A549 (cell line): ENCODE measurements around the gene RAB9A.

ENCODE experiments used
- CEBPB ChIP-seq, 2 experiments: fragments of >200 bp in 1 of 2; sonication (Bioruptor Twin) in 1 of 2; formaldehyde crosslinking in 1 of 2; IDR thresholded peaks; 2 replicates each; pipeline ENCODE4 v1.6.1; 2012 to 2016
- CHD2 ChIP-seq: fragments of 150-350 bp; IDR thresholded peaks from 2 replicates; pipeline ENCODE4 v1.6.1; 2014; ENCODE audit warnings: low read length; ENCODE audit not compliant: partially characterized antibody
- EP300 ChIP-seq, 2 experiments: fragments of >200 bp; sonication (Bioruptor Twin); formaldehyde crosslinking; IDR thresholded peaks; 2 replicates in 1 of 2; 3 replicates in 1 of 2; pipeline ENCODE4 v1.6.1; 2016 to 2017
- PHF8 ChIP-seq: fragments of 200-600 bp; sonication (generic); IDR thresholded peaks from 2 replicates; pipeline ENCODE4 v1.6.1; 2016; ENCODE audit warnings: low read depth, mild to moderate bottlenecking, antibody characterized with exemption, moderate library complexity, borderline replicate concordance
- RAD21 ChIP-seq, 2 experiments: fragments of >200 bp in 1 of 2; sonication (Bioruptor Twin) in 1 of 2; formaldehyde crosslinking in 1 of 2; IDR thresholded peaks in 1 of 2; conservative IDR thresholded peaks in 1 of 2; 2 replicates in 1 of 2; 3 replicates in 1 of 2; pipeline ENCODE4 v1.6.1; 2012 to 2018; ENCODE audit warnings: inconsistent platforms in 1 of 2
- SMC3 ChIP-seq: fragments of >200 bp; sonication (Bioruptor Twin); formaldehyde crosslinking; IDR thresholded peaks from 3 replicates; pipeline ENCODE4 v1.6.1; 2018; ENCODE audit warnings: inconsistent platforms
- TF ChIP-seq, protein P1 (sequence below): IDR thresholded peaks from 2 replicates; pipeline ENCODE4 v1.6.1; 2012
- TF ChIP-seq, protein P2 (sequence below): fragments of >200 bp; sonication (Bioruptor Twin); formaldehyde crosslinking; IDR thresholded peaks from 3 replicates; pipeline ENCODE4 v1.5.1; 2016
- TF ChIP-seq, protein P3 (sequence below): IDR thresholded peaks from 2 replicates; pipeline ENCODE4 v1.6.1; 2012
- TF ChIP-seq, protein P4 (sequence below): fragments of 450-650 bp; IDR thresholded peaks from 2 replicates; pipeline ENCODE4 v1.6.1; 2014; ENCODE audit warnings: antibody characterized with exemption

DNA sequence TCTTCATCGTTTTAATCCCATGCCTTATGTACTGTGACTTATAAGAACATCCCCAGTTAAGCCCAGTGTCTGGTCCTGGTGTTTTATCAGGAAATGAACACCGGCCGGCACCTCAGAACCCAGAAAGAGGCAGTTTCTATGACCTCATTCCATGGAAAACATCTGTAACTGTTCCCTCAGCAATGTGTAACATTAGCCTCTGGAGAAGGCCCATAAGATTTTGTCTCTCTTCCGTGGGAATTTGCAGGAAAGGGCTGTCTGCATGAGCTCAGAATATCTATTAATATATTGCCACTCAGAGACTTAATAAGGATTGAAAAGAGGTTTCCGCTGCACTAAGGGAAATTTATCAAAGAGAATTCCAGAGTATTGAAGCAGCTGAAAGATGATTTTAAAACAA lies 39.1 kb upstream of the RAB9A start:
- TF ChIP-seq, protein P1, sequence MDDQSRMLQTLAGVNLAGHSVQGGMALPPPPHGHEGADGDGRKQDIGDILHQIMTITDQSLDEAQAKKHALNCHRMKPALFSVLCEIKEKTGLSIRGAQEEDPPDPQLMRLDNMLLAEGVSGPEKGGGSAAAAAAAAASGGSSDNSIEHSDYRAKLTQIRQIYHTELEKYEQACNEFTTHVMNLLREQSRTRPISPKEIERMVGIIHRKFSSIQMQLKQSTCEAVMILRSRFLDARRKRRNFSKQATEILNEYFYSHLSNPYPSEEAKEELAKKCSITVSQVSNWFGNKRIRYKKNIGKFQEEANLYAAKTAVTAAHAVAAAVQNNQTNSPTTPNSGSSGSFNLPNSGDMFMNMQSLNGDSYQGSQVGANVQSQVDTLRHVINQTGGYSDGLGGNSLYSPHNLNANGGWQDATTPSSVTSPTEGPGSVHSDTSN: no peak
- TF ChIP-seq, protein P2, sequence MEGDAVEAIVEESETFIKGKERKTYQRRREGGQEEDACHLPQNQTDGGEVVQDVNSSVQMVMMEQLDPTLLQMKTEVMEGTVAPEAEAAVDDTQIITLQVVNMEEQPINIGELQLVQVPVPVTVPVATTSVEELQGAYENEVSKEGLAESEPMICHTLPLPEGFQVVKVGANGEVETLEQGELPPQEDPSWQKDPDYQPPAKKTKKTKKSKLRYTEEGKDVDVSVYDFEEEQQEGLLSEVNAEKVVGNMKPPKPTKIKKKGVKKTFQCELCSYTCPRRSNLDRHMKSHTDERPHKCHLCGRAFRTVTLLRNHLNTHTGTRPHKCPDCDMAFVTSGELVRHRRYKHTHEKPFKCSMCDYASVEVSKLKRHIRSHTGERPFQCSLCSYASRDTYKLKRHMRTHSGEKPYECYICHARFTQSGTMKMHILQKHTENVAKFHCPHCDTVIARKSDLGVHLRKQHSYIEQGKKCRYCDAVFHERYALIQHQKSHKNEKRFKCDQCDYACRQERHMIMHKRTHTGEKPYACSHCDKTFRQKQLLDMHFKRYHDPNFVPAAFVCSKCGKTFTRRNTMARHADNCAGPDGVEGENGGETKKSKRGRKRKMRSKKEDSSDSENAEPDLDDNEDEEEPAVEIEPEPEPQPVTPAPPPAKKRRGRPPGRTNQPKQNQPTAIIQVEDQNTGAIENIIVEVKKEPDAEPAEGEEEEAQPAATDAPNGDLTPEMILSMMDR: no peak
- TF ChIP-seq CHD2: no peak
- no peak for TF ChIP-seq EP300 (IDR thresholded peaks at IDR 0.05)
- TF ChIP-seq, protein P3, sequence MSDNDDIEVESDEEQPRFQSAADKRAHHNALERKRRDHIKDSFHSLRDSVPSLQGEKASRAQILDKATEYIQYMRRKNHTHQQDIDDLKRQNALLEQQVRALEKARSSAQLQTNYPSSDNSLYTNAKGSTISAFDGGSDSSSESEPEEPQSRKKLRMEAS: no peak
- TF ChIP-seq RAD21 (conservative IDR thresholded peaks at IDR 0.05 in 1 of 2, IDR thresholded peaks at IDR 0.05 in 1 of 2): no peak
- TF ChIP-seq, protein P4, sequence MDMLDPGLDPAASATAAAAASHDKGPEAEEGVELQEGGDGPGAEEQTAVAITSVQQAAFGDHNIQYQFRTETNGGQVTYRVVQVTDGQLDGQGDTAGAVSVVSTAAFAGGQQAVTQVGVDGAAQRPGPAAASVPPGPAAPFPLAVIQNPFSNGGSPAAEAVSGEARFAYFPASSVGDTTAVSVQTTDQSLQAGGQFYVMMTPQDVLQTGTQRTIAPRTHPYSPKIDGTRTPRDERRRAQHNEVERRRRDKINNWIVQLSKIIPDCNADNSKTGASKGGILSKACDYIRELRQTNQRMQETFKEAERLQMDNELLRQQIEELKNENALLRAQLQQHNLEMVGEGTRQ: no peak
- no peak for TF ChIP-seq PHF8
- TF ChIP-seq SMC3: no peak
- TF ChIP-seq CEBPB (IDR thresholded peaks at IDR 0.05): no peak
